Mesendoderm (in vitro differentiated cells): ENCODE results near the gene EIF1AD.

Experiments used
- DNase-seq: peaks from one replicate; pipeline ENCODE4 v3.0.0; 2013
- H2AK5ac ChIP-seq: 2 replicates; pipeline ENCODE4 v1.6.1; 2013; ENCODE audit warnings: low read length, inconsistent platforms
- H2BK120ac ChIP-seq: 2 replicates; pipeline ENCODE4 v1.6.1; 2013; ENCODE audit warnings: low read depth, mild to moderate bottlenecking, low read length, moderate library complexity, mixed read lengths
- H2BK15ac ChIP-seq: replicated peaks from 2 replicates; pipeline ENCODE4 v1.6.1; 2013; ENCODE audit warnings: low read depth, mild to moderate bottlenecking, moderate library complexity
- H2BK5ac ChIP-seq: 2 replicates; pipeline ENCODE4 v1.6.1; 2013; ENCODE audit warnings: low read length, inconsistent platforms
- H3K18ac ChIP-seq: 2 replicates; pipeline ENCODE4 v1.6.1; 2013; ENCODE audit warnings: mild to moderate bottlenecking, low read length, mixed read lengths
- H3K23ac ChIP-seq: one replicate; pipeline ENCODE4 v1.6.1; 2013; ENCODE audit warnings: low read length
- H3K27ac ChIP-seq: 2 replicates; pipeline ENCODE4 v1.5.1; 2013; ENCODE audit warnings: low read depth, mild to moderate bottlenecking, inconsistent platforms, low read length, moderate library complexity
- H3K27me3 ChIP-seq: 2 replicates; pipeline ENCODE4 v1.6.1; 2013; ENCODE audit warnings: low read length, control low read depth, mild to moderate bottlenecking, inconsistent platforms; ENCODE audit not compliant: insufficient read depth, poor library complexity
- H3K36me3 ChIP-seq: 2 replicates; pipeline ENCODE4 v1.6.1; 2013; ENCODE audit warnings: low read length, inconsistent platforms; ENCODE audit not compliant: control insufficient read depth, insufficient read depth
- H3K4ac ChIP-seq: one replicate; pipeline ENCODE4 v1.6.1; 2013; ENCODE audit warnings: low read depth, mild to moderate bottlenecking, low read length, moderate library complexity
- H3K4me1 ChIP-seq: 2 replicates; pipeline ENCODE4 v1.6.1; 2013; ENCODE audit warnings: low read depth, low read length, inconsistent platforms; ENCODE audit not compliant: control insufficient read depth
- H3K4me2 ChIP-seq: 2 replicates; pipeline ENCODE4 v1.6.1; 2013; ENCODE audit warnings: low read length
- H3K4me3 ChIP-seq: 2 replicates; pipeline ENCODE4 v1.5.1; 2013; ENCODE audit warnings: mild to moderate bottlenecking, low read length
- H3K56ac ChIP-seq: one replicate; pipeline ENCODE4 v1.6.1; 2013; ENCODE audit warnings: low read length
- H3K79me1 ChIP-seq: 2 replicates; pipeline ENCODE4 v1.6.1; 2013; ENCODE audit warnings: low read length, inconsistent platforms
- H3K79me2 ChIP-seq: 2 replicates; pipeline ENCODE4 v1.6.1; 2013; ENCODE audit warnings: mild to moderate bottlenecking, low read length; ENCODE audit not compliant: control insufficient read depth, insufficient read depth
- H3K9ac ChIP-seq: 2 replicates; pipeline ENCODE4 v1.6.1; 2013; ENCODE audit warnings: low read length, inconsistent platforms
- H4K5ac ChIP-seq: one replicate; pipeline ENCODE4 v1.6.1; 2013; ENCODE audit warnings: low read length
- H4K8ac ChIP-seq: one replicate; pipeline ENCODE4 v1.6.1; 2013; ENCODE audit warnings: low read depth, mild to moderate bottlenecking, control low read depth, low read length, moderate library complexity
- WGBS: extraction: QIAGEN DNeasy Blood & Tissue Kit; methylation state at CpG from one replicate; pipeline ENCODE4 v1.1.7; 2013; ENCODE audit warnings: low lambda C conversion rate, missing lambda C conversion rate; ENCODE audit not compliant: insufficient coverage; ENCODE audit errors: extremely low coverage; 5-methylcytosine and 5-hydroxymethylcytosine counted together

EIF1AD gene

GRCh38 chr11:66039765-66040164 is 37.8 kb upstream of the EIF1AD start:
- no CpG with 5 or more reads among the region's 3 CpGs for WGBS
- Histone ChIP-seq H3K4me1 (no peaks in the 10 kb centered on the region), H2BK5ac (no peak overlapping the region), H3K27me3 (no peaks in the 10 kb centered on the region), H4K8ac (no peak overlapping the region), H3K18ac (no peak overlapping the region), H3K27ac (no peak overlapping the region), H3K56ac (no peak overlapping the region), H2BK15ac (no peak overlapping the region), H3K4me3 (no peak overlapping the region), H3K36me3 (no peaks in the 10 kb centered on the region), H3K9ac (no peak overlapping the region), H2BK120ac (no peak overlapping the region), H4K5ac (no peak overlapping the region), H3K79me2 (no peaks in the 10 kb centered on the region), H3K79me1 (no peaks in the 10 kb centered on the region), H3K23ac (no peak overlapping the region), H3K4me2 (no peak overlapping the region), H2AK5ac (no peak overlapping the region), H3K4ac (no peak overlapping the region)
- no peak for DNase-seq

- no peak overlapping the region for H3K27ac ChIP-seq
- H2AK5ac ChIP-seq: no peak overlapping the region
- H3K79me2 ChIP-seq: no peaks in the 10 kb centered on the region
- DNase-seq: no peak
- no peak overlapping the region for H4K8ac ChIP-seq
- no peak overlapping the region for H3K18ac ChIP-seq
- no peak overlapping the region for H2BK5ac ChIP-seq
- no peaks in the 10 kb centered on the region for H3K79me1 ChIP-seq
- H2BK15ac ChIP-seq: no peak overlapping the region
- no peaks in the 10 kb centered on the region for H3K4me1 ChIP-seq
- H3K23ac ChIP-seq: no peak overlapping the region
- no peaks in the 10 kb centered on the region for H3K36me3 ChIP-seq
- no peak overlapping the region for H3K4ac ChIP-seq
- no peaks in the 10 kb centered on the region for H3K27me3 ChIP-seq
- no peak overlapping the region for H2BK120ac ChIP-seq
- no CpG with 5 or more reads among the region's 3 CpGs for WGBS
- H3K4me2 ChIP-seq: no peak overlapping the region
- no peak overlapping the region for H3K9ac ChIP-seq
- no peak overlapping the region for H3K56ac ChIP-seq
- no peak overlapping the region for H3K4me3 ChIP-seq
- H4K5ac ChIP-seq: no peak overlapping the region
Measured at GRCh38 chr11:66037327-66037726, 35.4 kb upstream of the EIF1AD start.

- Histone ChIP-seq H2AK5ac (no peak overlapping the region), H3K23ac (no peak overlapping the region), H3K36me3 (no peaks in the 10 kb centered on the region), H3K56ac (no peak overlapping the region), H2BK15ac (no peak overlapping the region), H3K4ac (no peak overlapping the region), H2BK120ac (no peak overlapping the region), H3K27ac (no peak overlapping the region), H3K4me1 (no peaks in the 10 kb centered on the region), H3K27me3 (no peaks in the 10 kb centered on the region), H3K79me2 (no peaks in the 10 kb centered on the region), H3K18ac (no peak overlapping the region), H3K9ac (no peak overlapping the region), H4K8ac (no peak overlapping the region), H4K5ac (no peak overlapping the region), H3K79me1 (no peaks in the 10 kb centered on the region), H2BK5ac (no peak overlapping the region), H3K4me3 (no peak overlapping the region), H3K4me2 (no peak overlapping the region)
- WGBS: no CpG with 5 or more reads among the region's 5 CpGs
- DNase-seq: no peak
Measured at GRCh38 chr11:66036334-66036710, 34.4 kb upstream of the EIF1AD start.

- no peak overlapping the region for H2AK5ac ChIP-seq
- no peak overlapping the region for H3K18ac ChIP-seq
- H3K56ac ChIP-seq: no peak overlapping the region
- H3K4me2 ChIP-seq: no peak overlapping the region
- H3K27me3 ChIP-seq: no peaks in the 10 kb centered on the region
- H3K9ac ChIP-seq: no peak overlapping the region
- no peak overlapping the region for H2BK5ac ChIP-seq
- H3K36me3 ChIP-seq: no peaks in the 10 kb centered on the region
- WGBS: no CpG with 5 or more reads among the region's 9 CpGs
- no peak overlapping the region for H4K5ac ChIP-seq
- no peak overlapping the region for H4K8ac ChIP-seq
- H3K79me2 ChIP-seq: no peaks in the 10 kb centered on the region
- no peaks in the 10 kb centered on the region for H3K79me1 ChIP-seq
- H3K27ac ChIP-seq: no peak overlapping the region
- H3K23ac ChIP-seq: no peak overlapping the region
- H3K4ac ChIP-seq: no peak overlapping the region
- DNase-seq: no peak
- no peak overlapping the region for H2BK120ac ChIP-seq
- H3K4me3 ChIP-seq: no peak overlapping the region
- H2BK15ac ChIP-seq: no peak overlapping the region
- no peaks in the 10 kb centered on the region for H3K4me1 ChIP-seq
Measured at GRCh38 chr11:66035653-66036333, 33.8 kb upstream of the EIF1AD start.

GRCh38 chr11:66032957-66033735 is 31.2 kb upstream of the EIF1AD start:
- H4K5ac ChIP-seq: no peak overlapping the region
- no peak overlapping the region for H3K56ac ChIP-seq
- H2AK5ac ChIP-seq: no peak overlapping the region
- H3K9ac ChIP-seq: no peak overlapping the region
- H2BK15ac ChIP-seq: no peak overlapping the region
- no peak overlapping the region for H3K27ac ChIP-seq
- H3K36me3 ChIP-seq: no peaks in the 10 kb centered on the region
- no peak overlapping the region for H3K23ac ChIP-seq
- H2BK120ac ChIP-seq: no peak overlapping the region
- no peaks in the 10 kb centered on the region for H3K79me1 ChIP-seq
- no peak overlapping the region for H3K4ac ChIP-seq
- WGBS: no CpG with 5 or more reads among the region's 8 CpGs
- no peak overlapping the region for H4K8ac ChIP-seq
- no peak overlapping the region for H3K4me2 ChIP-seq
- no peaks in the 10 kb centered on the region for H3K4me1 ChIP-seq
- no peak overlapping the region for H3K4me3 ChIP-seq
- DNase-seq: no peak
- no peak overlapping the region for H3K18ac ChIP-seq
- H3K27me3 ChIP-seq: no peaks in the 10 kb centered on the region
- H3K79me2 ChIP-seq: no peaks in the 10 kb centered on the region
- no peak overlapping the region for H2BK5ac ChIP-seq
